Measurements from ENCODE around the gene PROP1.
"Not testable (repeated sequence)": the region's sequence is repeated elsewhere in the genome, so short reads cannot be mapped to it uniquely, and the experiment has no call there.

The PROP1 gene

DNA sequence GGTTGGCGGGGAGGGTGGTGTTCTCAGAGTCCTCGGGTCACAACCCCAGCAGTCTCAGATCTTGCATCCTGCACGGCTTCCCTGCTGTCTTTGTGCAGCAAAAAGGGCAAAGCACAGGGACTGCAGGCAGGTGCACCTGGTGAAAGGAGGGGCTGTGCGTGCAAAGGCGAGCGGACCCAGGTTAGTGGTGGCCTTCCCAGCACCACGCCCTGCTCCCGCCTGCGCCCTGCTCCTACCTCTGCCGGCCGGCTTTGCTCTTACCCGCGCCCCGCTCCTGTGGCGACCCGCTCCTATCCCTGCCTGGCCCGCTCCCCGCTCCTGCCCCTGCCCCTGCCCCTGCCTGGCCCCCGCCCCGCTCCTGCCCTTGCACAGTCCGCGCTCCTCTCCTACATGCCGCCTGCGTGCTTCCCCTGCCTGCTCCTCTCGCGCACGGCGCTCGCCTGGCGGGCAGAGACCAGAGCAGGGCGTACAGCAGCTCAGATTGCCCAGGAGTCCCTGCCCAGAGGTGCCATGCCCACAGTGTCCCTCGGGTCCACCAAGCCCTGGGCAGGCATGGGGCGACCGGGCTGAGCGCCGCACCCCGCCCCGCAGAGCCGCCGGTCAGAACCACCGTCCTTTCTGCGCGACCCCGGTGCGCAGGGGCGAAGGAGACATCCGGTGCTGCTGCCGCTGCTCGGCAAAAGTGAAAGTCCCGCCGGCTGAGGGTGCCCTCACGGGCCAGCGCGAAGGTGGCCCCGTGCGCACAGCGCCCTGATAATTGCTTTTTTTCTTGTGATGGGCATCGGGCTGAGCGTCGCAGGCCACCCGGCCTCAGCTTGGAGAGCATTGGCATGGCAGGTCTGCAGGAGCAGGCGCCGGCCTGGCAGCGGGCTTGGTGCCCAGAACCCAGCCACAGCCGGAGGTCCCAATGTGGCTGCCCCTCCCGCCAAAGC lies 52.0 kb downstream of the PROP1 start:
- peak; percentile 49 to 60 for DNase-seq

DNA sequence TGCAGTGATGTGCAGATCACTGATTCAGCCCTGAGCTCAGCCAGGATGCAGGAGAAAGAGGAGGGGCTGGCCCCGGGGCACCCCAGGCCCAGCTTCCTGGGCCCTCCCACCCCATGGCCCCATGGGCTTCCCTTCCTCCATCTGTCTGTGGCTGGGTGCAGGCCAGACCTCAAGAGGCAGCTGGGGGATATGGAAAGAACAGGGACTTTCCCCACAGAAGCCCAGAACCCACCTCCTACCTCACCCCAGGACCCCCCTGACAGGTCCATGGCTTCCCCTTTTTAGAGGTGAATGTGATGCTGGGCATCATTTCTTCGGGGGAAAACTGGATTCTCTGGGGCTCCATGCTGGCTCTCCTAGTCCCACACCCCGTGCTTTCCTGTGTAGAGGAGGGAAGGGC lies 53.1 kb downstream of the PROP1 start:
- DNase-seq = not testable (repeated sequence)
